GM19351 (cell line): ENCODE results near the gene DARS1.
"Not testable (repeated sequence)": the region's sequence is repeated elsewhere in the genome, so short reads cannot be mapped to it uniquely, and the experiment has no call there.

ENCODE experiments used
- ATAC-seq: cut with Tn5 transposase; IDR thresholded peaks from one replicate; pipeline ENCODE4 v1.9.1; 2021; ENCODE audit warnings: mild to moderate bottlenecking, moderate library complexity; ENCODE audit not compliant: unreplicated experiment

DARS1 gene

GRCh38 chr2:135985826-135986393 is 484 bp upstream of the DARS1 start:
- ATAC-seq = peak; percentile 55

GRCh38 chr2:135984199-135985017 is 1.0 kb downstream of the DARS1 start:
- peak; percentile 50 for ATAC-seq

GRCh38 chr2:135980434-135981079 is 4.9 kb downstream of the DARS1 start:
- ATAC-seq = no peak

GRCh38 chr2:135975702-135976101 is 9.7 kb downstream of the DARS1 start:
- no peak for ATAC-seq

- no peak for ATAC-seq
These were observed 11.4 kb downstream of the DARS1 start for GRCh38 chr2:135974036-135974435.

GRCh38 chr2:135969655-135970387 is 15.6 kb downstream of the DARS1 start:
- ATAC-seq = no peak

- no peak for ATAC-seq
These were observed 19.7 kb downstream of the DARS1 start for GRCh38 chr2:135965756-135966155.

GRCh38 chr2:135964404-135964803 is 21.0 kb downstream of the DARS1 start:
- not testable (repeated sequence) for ATAC-seq

- no peak for ATAC-seq
These were observed 21.6 kb downstream of the DARS1 start for GRCh38 chr2:135963841-135964240.

GRCh38 chr2:135962366-135963123 is 22.9 kb downstream of the DARS1 start:
- ATAC-seq = peak; percentile 61

- ATAC-seq = no peak
These were observed 24.5 kb downstream of the DARS1 start for GRCh38 chr2:135960656-135961551.

- ATAC-seq = no peak
These were observed 25.3 kb downstream of the DARS1 start for GRCh38 chr2:135960150-135960549.

- not testable (repeated sequence) for ATAC-seq
These were observed 26.5 kb downstream of the DARS1 start for GRCh38 chr2:135958927-135959326.

- no peak for ATAC-seq
These were observed 31.3 kb downstream of the DARS1 start for GRCh38 chr2:135954020-135954601.

GRCh38 chr2:135952891-135953290 is 32.5 kb downstream of the DARS1 start:
- ATAC-seq = no peak

- ATAC-seq = no peak
These were observed 34.3 kb downstream of the DARS1 start for GRCh38 chr2:135951041-135951583.

- no peak for ATAC-seq
These were observed 35.8 kb downstream of the DARS1 start for GRCh38 chr2:135949451-135950234.
